Mammary epithelial cell (primary cell): Measurements from ENCODE around the gene MAGEA12.
"Not testable (repeated sequence)": the region's sequence is repeated elsewhere in the genome, so short reads cannot be mapped to it uniquely, and the experiment has no call there.

Experiments
- CTCF ChIP-seq, 2 donors: IDR thresholded peaks in 1 of 2; conservative IDR thresholded peaks in 1 of 2; 2 replicates each; pipeline ENCODE4 v1.5.1; 2011 to 2012; ENCODE audit warnings: inconsistent platforms in 2 of 2, low read length in 2 of 2, mild to moderate bottlenecking in 2 of 2, control low read depth in 1 of 2, low read depth in 1 of 2; ENCODE audit not compliant: insufficient read depth in 1 of 2; ENCODE audit errors: extremely low read depth in 1 of 2
- EZH2 ChIP-seq: IDR thresholded peaks from 2 replicates; pipeline ENCODE4 v1.6.1; 2012; ENCODE audit warnings: low read length, inconsistent platforms, borderline replicate concordance

DNA sequence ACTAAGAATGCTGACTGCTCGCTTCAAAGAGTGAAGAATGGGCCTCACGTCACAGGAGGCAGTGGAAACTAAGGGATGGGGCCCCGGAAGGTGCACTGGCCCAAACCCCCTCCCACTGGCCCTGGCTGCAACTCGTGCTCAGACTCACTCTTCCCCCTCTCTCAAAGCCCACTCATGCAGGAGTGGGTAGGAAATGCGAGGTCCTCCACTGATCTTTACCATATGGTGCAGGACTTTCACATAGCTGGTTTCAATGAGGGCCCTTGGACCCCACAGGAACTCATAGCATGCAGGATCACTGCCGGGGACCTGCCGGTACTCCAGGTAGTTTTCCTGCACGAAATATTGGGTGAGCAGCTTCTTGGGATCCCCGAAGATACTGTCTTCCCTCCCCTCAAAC is 33.0 kb downstream of the MAGEA12 start:
- not testable (repeated sequence) for TF ChIP-seq CTCF (conservative IDR thresholded peaks at IDR 0.05 in 1 of 2, IDR thresholded peaks at IDR 0.05 in 1 of 2; ENCODE audit: extremely low read depth in 1 of 2, insufficient read depth in 1 of 2, low read depth in 1 of 2, low read length in 2 of 2); EZH2
